Effector memory CD8-positive, alpha-beta T cell (primary cell): ENCODE measurements around the gene RNF223.
"Not testable (repeated sequence)": the region's sequence is repeated elsewhere in the genome, so short reads cannot be mapped to it uniquely, and the experiment has no call there.

ENCODE experiments used
- ATAC-seq: fragments of 150-1000 bp; cut with Tn5 transposase; replicated peaks from 2 replicates; pipeline ENCODE4 v1.10.0; 2021; ENCODE audit warnings: mild to moderate bottlenecking, moderate library complexity
- DNase-seq, 3 experiments: peaks; one replicate each; pipeline ENCODE4 v3.0.0; 2021
- H3K27ac Mint-ChIP-seq, 2 donors: one replicate each; pipeline ENCODE4 v1.8.0; 2022; ENCODE audit warnings: mild to moderate bottlenecking in 2 of 2, mixed read lengths in 2 of 2, moderate library complexity in 2 of 2
- H3K27me3 Mint-ChIP-seq, 2 donors: one replicate each; pipeline ENCODE4 v1.8.0; 2022; ENCODE audit warnings: mixed read lengths in 2 of 2
- H3K36me3 Mint-ChIP-seq: one replicate; pipeline ENCODE4 v1.8.0; 2022; ENCODE audit warnings: mild to moderate bottlenecking, moderate library complexity, mixed read lengths; ENCODE audit not compliant: insufficient read depth
- H3K4me1 Mint-ChIP-seq, 2 donors: one replicate each; pipeline ENCODE4 v1.8.0; 2022; ENCODE audit warnings: low read depth in 2 of 2, mixed read lengths in 2 of 2
- H3K4me3 Mint-ChIP-seq, 2 donors: one replicate each; pipeline ENCODE4 v1.8.0; 2022; ENCODE audit warnings: mild to moderate bottlenecking in 2 of 2, mixed read lengths in 2 of 2, moderate library complexity in 2 of 2
- H3K9me3 Mint-ChIP-seq, 2 donors: one replicate each; pipeline ENCODE4 v1.8.0; 2022; ENCODE audit warnings: mixed read lengths in 2 of 2

The RNF223 gene

DNA sequence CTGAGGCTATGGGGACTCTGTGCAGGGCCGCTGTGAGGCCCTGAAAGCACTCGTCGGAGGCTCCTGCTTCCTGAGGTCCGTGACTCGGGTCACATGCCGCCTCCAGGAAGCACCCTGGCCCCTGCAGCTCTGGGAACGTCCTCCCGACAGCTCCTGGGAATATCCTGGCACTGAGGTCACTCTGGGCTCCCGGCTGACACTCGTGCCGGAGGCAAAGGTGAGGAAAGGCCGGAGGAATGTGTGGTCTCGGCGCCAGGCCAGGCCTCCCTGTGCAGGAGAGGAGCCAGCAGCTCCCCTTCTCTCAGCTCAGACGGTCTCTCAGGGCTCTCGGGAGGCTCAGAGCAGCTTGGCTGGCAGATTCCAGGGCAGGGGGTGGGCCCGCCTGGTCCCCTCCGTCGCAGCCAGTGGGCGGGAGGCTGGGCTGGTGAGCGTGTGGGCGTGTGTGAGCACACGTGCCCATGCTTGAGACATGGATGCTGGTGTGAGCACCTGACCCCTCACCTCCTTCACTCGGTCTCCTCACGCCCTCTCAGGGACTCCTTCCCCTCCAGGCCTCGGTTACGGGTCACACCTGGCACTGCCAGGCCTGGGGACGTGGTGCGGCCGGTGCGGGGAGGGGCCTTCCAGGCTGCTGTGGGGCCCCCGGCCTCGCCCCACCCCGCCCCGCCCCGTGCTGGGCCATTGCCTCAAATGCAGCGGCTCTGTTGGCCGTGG, 5.5 kb upstream of the RNF223 start:
- H3K27ac Mint-ChIP-seq = no peak overlapping the region
- peak; percentile 82 for ATAC-seq
- H3K36me3 Mint-ChIP-seq = no peaks in the 10 kb centered on the region
- H3K27me3 Mint-ChIP-seq = peaks cover 4 to 7% of the 10 kb centered on the region in 2 donors
- H3K9me3 Mint-ChIP-seq = no peaks in the 10 kb centered on the region
- no peaks in the 10 kb centered on the region for H3K4me1 Mint-ChIP-seq
- DNase-seq = peak in 1 of 3 experiments; percentile 34
- H3K4me3 Mint-ChIP-seq = peak overlapping the region; percentile 50 to 63

DNA sequence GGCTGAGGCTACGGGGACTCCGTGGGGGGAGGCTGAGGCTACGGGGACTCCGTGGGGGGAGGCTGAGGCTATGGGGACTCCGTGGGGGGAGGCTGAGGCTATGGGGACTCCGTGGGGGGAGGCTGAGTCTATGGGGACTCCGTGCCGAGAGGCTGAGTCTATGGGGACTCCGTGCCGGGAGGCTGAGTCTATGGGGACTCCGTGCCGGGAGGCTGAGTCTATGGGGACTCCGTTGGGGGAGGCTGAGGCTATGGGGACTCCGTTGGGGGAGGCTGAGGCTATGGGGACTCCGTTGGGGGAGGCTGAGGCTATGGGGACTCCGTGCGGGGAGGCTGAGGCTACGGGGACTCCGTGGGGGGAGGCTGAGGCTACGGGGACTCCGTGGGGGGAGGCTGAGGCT, 3.3 kb upstream of the RNF223 start:
- not testable (repeated sequence) for H3K4me1 Mint-ChIP-seq, H3K9me3 Mint-ChIP-seq, H3K27ac Mint-ChIP-seq, ATAC-seq, H3K36me3 Mint-ChIP-seq, DNase-seq, H3K4me3 Mint-ChIP-seq
- H3K27me3 Mint-ChIP-seq = peaks cover 6 to 20% of the 10 kb centered on the region in 2 donors

DNA sequence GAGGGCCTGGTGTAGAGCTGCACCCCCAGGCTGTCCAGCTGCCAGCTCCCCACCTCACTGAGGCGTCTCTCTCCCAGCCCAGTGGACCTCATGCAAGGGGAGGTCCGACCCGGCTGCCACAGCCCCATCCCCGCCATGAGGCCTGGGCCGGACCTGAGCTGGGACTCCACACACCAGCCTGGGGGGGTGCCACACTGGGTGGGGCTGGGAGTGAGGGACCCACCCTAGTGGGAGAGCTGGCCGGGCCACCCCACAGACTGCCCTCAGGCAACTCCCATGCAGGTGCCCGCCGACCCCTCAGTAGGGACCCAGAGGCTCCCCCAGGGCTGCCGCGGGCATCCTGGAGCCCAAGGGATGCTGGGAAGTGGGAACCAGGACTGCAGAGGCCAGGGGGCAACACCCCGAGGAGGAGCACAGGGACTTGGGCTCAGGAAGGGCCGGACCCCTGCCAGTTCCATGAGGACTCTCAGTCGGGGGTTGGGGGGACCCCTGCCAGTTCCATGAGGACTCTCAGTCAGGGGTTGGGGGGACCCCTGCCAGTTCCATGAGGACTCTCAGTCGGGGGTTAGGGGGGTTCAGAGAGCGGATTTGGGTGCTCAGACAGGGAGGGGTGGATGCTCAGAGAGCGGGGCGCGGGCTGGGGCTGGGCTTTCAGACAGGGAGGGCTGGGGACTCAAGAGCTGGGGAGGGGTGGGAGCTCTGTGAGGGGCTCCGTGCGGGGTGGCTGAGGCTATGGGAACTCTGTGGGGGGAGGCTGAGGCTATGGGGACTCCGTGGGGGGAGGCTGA, 1.2 kb upstream of the RNF223 start:
- peaks cover 6 to 23% of the 10 kb centered on the region in 2 donors for H3K27me3 Mint-ChIP-seq
- no peaks in the 10 kb centered on the region for H3K36me3 Mint-ChIP-seq
- H3K4me3 Mint-ChIP-seq = no peak overlapping the region
- ATAC-seq (no peak), DNase-seq (no peak)
- H3K9me3 Mint-ChIP-seq = no peaks in the 10 kb centered on the region
- no peak overlapping the region for H3K27ac Mint-ChIP-seq
- H3K4me1 Mint-ChIP-seq = no peaks in the 10 kb centered on the region

DNA sequence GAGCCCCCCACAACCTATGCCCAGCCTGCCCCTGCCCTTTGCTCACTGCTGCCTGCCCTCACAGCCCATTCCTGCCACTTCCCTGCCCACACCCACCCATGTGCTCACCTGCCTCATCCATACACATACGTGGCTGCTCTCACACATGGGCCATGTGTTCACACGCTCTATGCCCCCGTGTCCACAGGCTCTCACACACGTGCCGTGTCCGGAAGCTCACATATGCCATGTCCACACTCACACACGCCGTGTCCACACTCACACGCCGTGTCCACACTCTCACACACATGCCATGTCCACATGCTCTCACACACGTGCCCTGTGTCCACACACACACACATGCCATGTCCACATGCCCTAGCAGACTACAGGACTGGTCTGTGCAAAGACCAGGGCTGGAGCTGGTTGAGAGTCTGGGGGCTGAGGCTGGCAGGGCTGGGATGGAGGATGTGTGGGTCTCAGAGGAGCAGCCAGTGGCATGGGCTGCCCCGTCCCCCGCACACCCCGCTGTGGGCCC, 583 bp upstream of the RNF223 start:
- no peak for ATAC-seq
- Mint-ChIP-seq H3K9me3 (no peaks in the 10 kb centered on the region), H3K27ac (no peak overlapping the region)

DNA sequence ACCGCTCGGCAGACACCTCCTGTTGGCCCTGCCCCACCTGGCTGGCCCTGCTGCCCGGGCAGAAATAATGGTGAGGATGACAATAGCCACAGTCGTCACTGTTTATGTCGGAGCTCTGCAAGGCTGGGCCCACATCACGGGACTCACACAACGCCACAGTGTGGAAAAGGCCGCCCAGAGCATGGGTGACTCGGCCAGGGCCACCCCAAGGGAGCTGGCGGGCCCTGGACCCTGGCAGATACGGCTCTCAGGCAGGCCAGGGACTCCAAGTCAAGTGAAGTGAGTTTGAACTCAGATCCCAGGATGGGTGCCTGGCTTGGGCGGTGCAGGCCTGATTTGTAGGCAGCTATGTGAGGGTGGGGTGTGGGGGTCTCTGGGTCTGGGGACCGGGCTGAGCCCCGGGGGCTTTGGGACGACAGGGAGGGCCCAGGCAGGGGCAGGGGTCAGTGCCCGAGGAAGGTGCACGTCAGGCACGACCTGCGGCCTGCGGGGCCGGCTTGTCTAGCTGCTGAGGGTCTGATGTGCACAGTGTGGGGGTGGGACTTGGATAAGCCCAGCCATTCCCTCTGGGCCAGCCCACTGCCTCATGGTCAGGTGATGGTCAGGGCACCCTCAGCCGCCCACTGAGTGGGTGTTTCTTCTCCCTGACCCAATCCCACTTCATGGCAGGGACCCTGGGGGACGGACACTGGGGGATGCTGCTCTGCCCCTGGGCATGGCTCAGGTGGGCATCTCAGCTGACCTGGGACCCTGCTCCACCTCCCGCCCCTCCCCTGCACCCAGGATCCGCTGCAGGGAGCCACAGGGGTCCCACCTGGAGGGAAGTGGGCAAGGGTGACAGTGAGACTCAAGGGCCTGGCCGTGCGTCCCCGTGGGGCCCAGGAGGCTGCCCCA, 1.0 kb downstream of the RNF223 start:
- Mint-ChIP-seq H3K9me3 (no peaks in the 10 kb centered on the region), H3K36me3 (peaks cover 8% of the 10 kb centered on the region), H3K4me1 (peaks cover 0 to 5% of the 10 kb centered on the region in 2 donors), H3K4me3 (no peak overlapping the region), H3K27ac (no peak overlapping the region), H3K27me3 (peaks cover 6 to 31% of the 10 kb centered on the region in 2 donors)
- ATAC-seq = no peak
- no peak for DNase-seq

More for the DNA sequence above, 583 bp upstream of the RNF223 start:
- Mint-ChIP-seq H3K27me3 (peaks cover 6 to 30% of the 10 kb centered on the region in 2 donors), H3K4me3 (no peak overlapping the region), H3K36me3 (peaks cover 4% of the 10 kb centered on the region), H3K4me1 (peaks cover 0 to 3% of the 10 kb centered on the region in 2 donors)
- DNase-seq = no peak

DNA sequence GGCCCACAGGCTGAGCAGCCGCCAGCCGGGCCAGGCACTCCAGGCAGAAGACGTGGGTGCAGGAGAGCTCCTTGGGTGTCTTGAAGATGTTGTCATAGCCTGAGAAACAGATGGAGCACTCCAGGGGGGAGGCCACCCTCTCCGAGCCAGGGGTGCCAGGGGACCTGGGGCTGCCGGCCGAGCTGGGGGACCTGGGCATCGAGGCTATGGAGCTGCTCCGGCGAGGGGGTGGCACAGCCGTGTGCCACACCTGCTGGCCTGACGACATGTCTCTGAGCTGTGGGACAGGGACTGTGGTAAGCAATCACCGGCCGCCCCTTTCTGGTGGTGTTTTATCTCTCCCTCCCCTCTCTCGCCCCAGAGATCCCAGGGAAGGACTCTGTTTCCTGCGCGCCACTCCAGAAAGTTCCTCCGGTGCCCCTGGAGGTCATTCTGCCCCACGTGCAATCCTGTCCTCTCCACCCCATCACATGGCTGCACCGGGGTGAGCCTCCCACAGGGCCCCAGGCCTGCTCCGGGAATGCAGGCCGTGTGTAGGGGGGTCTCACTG, 1.7 kb downstream of the RNF223 start:
- DNase-seq (no peak), ATAC-seq (no peak)
- H3K36me3 Mint-ChIP-seq = peaks cover 8% of the 10 kb centered on the region
- peaks cover 0 to 5% of the 10 kb centered on the region in 2 donors for H3K4me1 Mint-ChIP-seq
- H3K27me3 Mint-ChIP-seq = peaks cover 6 to 31% of the 10 kb centered on the region in 2 donors
- no peaks in the 10 kb centered on the region for H3K9me3 Mint-ChIP-seq
- no peak overlapping the region for H3K27ac Mint-ChIP-seq
- no peak overlapping the region for H3K4me3 Mint-ChIP-seq

DNA sequence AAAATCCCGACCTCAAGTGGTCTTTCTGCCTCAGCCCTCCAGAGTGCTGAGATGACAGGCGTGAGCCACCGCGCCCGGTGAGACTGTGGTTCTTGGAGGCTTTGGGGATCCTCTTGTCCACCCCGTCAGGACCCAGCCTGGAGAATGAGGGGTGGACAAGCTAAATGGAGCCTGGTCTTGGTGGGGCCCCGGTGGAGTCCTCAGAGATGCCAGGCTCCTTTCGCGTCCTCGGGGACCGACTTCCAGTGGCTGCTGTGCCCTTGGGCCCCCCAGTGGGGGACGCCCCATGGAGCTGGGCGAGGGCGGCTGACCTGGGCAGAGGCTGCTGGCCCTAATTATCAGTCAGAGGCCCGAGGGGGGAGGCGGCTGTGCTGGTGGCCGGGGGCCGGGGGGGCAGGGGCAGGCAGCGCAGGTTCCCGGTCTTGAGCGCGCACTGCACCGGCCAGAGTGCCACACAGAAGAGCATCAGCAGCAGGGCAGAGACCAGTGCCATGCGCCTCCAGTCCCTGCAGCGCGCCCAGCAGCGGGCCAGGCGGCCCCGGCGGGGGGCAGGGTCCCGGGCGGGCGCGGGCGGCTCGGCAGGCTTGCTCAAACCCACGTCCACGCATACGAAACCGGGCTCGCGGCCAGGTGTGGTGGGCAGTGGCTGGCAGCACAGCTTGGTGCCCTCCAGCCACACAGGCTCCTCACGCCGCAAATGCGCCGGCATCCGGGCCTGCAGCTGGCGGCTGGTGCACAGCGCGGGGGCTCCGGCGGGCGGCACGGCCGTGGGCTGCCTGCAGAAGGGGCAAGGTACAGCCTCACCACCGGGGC, 2.4 kb downstream of the RNF223 start:
- DNase-seq = no peak
- peak overlapping the region in 1 of 2 donors; percentile 23 for H3K4me3 Mint-ChIP-seq
- peaks cover 6 to 31% of the 10 kb centered on the region in 2 donors for H3K27me3 Mint-ChIP-seq
- H3K9me3 Mint-ChIP-seq = no peaks in the 10 kb centered on the region
- no peak for ATAC-seq
- H3K27ac Mint-ChIP-seq = no peak overlapping the region
- H3K36me3 Mint-ChIP-seq = peaks cover 8% of the 10 kb centered on the region
- H3K4me1 Mint-ChIP-seq = peaks cover 0 to 5% of the 10 kb centered on the region in 2 donors

DNA sequence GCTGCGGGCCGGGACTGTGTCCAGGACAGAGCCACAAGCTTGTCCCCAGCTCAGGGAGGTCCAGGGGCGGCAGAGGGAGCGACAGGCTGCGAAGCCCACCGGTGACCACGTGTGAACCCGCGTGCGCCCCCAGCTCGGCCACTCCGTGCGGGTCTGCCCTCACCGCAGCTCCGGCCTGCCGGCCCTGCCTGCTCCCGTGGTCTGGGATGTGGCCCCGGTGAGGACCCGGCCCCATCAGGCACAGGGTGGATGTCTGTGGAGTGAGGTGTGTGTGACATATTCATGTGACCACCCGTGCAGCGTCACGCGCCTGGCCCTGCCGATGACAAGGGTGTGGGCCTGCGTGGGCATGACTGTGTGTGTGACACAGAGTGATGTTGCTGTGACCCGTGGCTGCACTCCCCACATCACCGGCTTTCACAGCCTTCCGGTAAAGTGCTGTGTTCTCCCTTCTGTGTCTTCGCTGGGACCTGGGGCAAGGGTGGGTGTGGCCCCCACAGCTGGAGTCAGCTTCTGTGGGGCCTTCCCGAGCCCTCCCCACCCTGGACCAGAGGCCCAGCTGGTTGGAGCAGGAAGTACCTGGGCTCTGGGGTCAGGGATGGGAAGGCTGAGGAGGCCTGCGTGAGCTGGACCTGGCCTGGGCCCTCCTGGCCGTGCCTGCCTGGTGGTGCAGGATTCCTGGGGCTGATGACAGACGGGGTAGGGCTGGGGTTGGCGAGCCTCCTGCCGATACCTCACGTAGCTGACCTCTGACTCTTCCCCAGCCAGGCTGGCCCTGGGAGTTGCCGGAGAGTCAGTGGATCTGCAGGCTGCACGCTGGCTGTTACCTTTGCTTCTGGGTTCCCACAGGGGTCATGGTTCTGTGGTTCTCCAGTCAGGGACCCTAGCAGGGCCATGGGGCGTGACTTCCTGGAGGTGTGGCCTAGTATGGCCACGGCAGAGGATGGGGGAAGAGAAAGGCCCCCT, 4.1 kb downstream of the RNF223 start:
- DNase-seq = no peak
- Mint-ChIP-seq H3K27me3 (peaks cover 6 to 28% of the 10 kb centered on the region in 2 donors), H3K4me1 (peaks cover 0 to 5% of the 10 kb centered on the region in 2 donors), H3K36me3 (peaks cover 11% of the 10 kb centered on the region), H3K9me3 (no peaks in the 10 kb centered on the region), H3K27ac (peak overlapping the region in 1 of 2 donors; percentile 46), H3K4me3 (peak overlapping the region in 1 of 2 donors; percentile 25)
- ATAC-seq = peak; percentile 32

DNA sequence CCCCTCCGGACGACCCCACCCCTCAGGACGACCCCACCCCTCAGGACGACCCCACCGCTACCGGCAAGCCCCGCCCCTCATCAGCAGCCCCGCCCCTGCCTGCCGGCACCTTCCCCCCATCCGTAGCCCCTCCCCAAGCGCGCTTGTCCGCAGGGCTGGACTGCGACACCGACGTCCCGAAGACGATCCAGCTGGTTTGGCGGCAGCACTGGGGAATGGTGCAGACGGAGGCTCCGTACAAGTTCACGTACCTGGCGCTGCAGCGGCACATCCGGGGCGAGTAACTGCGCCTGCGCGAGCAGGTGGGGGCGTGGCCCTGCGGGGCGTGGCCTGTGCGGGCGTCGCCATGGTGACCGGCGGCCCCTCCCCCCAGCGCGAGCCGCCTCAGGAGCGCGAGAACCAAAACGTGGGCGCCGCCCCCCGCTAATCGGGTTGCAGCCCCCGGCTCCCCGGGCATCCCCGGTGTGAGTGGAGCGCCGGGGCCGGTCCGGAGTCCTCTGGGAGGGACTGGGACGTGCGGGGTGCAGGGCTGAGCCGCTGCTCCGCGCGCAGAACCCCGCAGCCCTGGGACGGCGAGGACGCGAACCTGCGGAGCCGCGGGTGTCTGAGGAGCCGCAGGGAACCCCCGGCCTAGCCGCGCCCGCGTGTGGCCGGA, 4.9 kb downstream of the RNF223 start:
- Mint-ChIP-seq H3K36me3 (peaks cover 11% of the 10 kb centered on the region), H3K4me3 (peak overlapping the region; percentile 69 to 74), H3K4me1 (peaks cover under 1 to 6% of the 10 kb centered on the region in 2 donors), H3K9me3 (no peaks in the 10 kb centered on the region), H3K27me3 (peaks cover 0 to 20% of the 10 kb centered on the region in 2 donors), H3K27ac (peak overlapping the region in 1 of 2 donors; percentile 79)
- DNase-seq (peak; percentile 90 to 93 (median 92)), ATAC-seq (peak; percentile 58)

DNA sequence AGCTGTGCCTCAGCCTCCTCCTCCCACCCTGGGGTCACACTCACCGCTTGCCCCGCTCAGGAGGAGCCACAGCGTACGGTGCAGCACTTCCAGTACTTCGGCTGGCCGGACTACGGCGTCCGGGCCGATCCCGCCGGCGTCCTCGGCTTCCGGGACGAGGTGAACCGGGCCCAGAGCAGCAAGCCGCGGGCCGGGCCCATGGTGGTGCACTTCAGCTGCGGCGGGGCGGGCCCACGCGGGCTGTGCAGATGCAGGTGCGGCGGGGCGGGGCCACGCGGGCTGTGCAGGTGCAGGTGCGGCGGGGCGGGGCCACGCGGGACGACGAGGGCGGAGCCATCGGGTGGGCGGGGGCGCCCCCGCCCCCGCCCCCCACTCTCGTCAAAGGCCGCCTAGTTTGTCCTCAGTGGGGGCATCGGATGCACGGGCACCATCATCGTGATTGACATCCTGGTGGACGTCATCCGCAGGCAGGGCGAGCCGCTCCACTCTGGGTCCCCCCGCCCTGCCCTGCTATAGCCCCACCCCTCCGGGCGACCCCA, 5.5 kb downstream of the RNF223 start:
- ATAC-seq = peak; percentile 33
- Mint-ChIP-seq H3K27ac (peak overlapping the region in 1 of 2 donors; percentile 79), H3K4me3 (peak overlapping the region; percentile 69 to 74), H3K4me1 (peaks cover 3 to 10% of the 10 kb centered on the region in 2 donors), H3K36me3 (peaks cover 11% of the 10 kb centered on the region), H3K9me3 (no peaks in the 10 kb centered on the region), H3K27me3 (peaks cover 0 to 18% of the 10 kb centered on the region in 2 donors)
- peak; percentile 28 to 46 (median 35) for DNase-seq
